ENCODE measurements around the gene HUNK.
A peak's percentile ranks its signal among the peaks of the same experiment; 100 is the strongest.

GRCh38 chr21:31866077-31866511, 6.7 kb upstream of the HUNK start:
- TF ChIP-seq, protein P1, sequence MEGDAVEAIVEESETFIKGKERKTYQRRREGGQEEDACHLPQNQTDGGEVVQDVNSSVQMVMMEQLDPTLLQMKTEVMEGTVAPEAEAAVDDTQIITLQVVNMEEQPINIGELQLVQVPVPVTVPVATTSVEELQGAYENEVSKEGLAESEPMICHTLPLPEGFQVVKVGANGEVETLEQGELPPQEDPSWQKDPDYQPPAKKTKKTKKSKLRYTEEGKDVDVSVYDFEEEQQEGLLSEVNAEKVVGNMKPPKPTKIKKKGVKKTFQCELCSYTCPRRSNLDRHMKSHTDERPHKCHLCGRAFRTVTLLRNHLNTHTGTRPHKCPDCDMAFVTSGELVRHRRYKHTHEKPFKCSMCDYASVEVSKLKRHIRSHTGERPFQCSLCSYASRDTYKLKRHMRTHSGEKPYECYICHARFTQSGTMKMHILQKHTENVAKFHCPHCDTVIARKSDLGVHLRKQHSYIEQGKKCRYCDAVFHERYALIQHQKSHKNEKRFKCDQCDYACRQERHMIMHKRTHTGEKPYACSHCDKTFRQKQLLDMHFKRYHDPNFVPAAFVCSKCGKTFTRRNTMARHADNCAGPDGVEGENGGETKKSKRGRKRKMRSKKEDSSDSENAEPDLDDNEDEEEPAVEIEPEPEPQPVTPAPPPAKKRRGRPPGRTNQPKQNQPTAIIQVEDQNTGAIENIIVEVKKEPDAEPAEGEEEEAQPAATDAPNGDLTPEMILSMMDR (IDR thresholded peaks at IDR 0.05), result peak; percentile 94
- no peak for TF ChIP-seq ZFX (IDR thresholded peaks at IDR 0.05; ENCODE audit: borderline replicate concordance)

All from 22Rv1 (cell line).